SK-N-MC (cell line): ENCODE data around the gene LGR5.

Source experiments
- DNase-seq: peaks from one replicate; pipeline ENCODE4 v3.0.0-alpha.2; 2011; ENCODE audit warnings: low read depth, low spot score
- H3K27ac ChIP-seq: fragments of 200-600 bp; sonication (generic); 2 replicates; pipeline ENCODE4 v1.5.1; 2016; ENCODE audit warnings: mixed run types
- H3K36me3 ChIP-seq: fragments of 200-600 bp; sonication (generic); 2 replicates; pipeline ENCODE4 v1.6.1; 2017; ENCODE audit warnings: antibody characterized with exemption, low read length, mixed read lengths; ENCODE audit not compliant: insufficient read depth
- H3K4me3 ChIP-seq: fragments of 200-600 bp; sonication (generic); 2 replicates; pipeline ENCODE4 v1.5.1; 2016
- H3K9ac ChIP-seq: fragments of 200-600 bp; sonication (generic); 2 replicates; pipeline ENCODE4 v1.8.0; 2017; ENCODE audit warnings: mixed run types, mixed read lengths; ENCODE audit not compliant: insufficient read length
- H3K9me3 ChIP-seq: fragments of 200-600 bp; sonication (generic); 2 replicates; pipeline ENCODE4 v1.6.1; 2017; ENCODE audit warnings: low read depth, mild to moderate bottlenecking, antibody characterized with exemption, low read length, moderate library complexity, mixed read lengths
- EZH2 ChIP-seq: fragments of 200-600 bp; sonication (generic); IDR thresholded peaks from one replicate; pipeline ENCODE4 v1.6.1; 2017; ENCODE audit warnings: antibody characterized with exemption
- FOXP2 ChIP-seq: optimal IDR thresholded peaks from 2 replicates; pipeline ENCODE3; 2011; ENCODE audit warnings: mild to moderate bottlenecking, moderate library complexity; ENCODE audit not compliant: insufficient read depth; ENCODE audit errors: extremely low read length, control extremely low read depth
- POLR2AphosphoS5 ChIP-seq: IDR thresholded peaks from 2 replicates; pipeline ENCODE4 v1.6.1; 2012; ENCODE audit warnings: mild to moderate bottlenecking, low read depth, low read length, borderline replicate concordance

Gene LGR5

GRCh38 chr12:71410844-71411243 lies 28.8 kb upstream of the LGR5 start:
- Histone ChIP-seq H3K9me3 (peaks cover 4% of the 10 kb centered on the region; the same call in 1 of the 2 replicates), H3K36me3 (no peaks in the 10 kb centered on the region), H3K27ac (no peak overlapping the region), H3K4me3 (no peak overlapping the region), H3K9ac (no peak overlapping the region)
- no peak for TF ChIP-seq POLR2AphosphoS5
- no peak for TF ChIP-seq EZH2
- TF ChIP-seq FOXP2: no peak
- DNase-seq: no peak

GRCh38 chr12:71411635-71412034 lies 28.0 kb upstream of the LGR5 start:
- TF ChIP-seq POLR2AphosphoS5: no peak
- TF ChIP-seq FOXP2: no peak
- TF ChIP-seq EZH2: no peak
- H3K9ac ChIP-seq: no peak overlapping the region
- H3K4me3 ChIP-seq: no peak overlapping the region
- H3K36me3 ChIP-seq: no peaks in the 10 kb centered on the region
- H3K9me3 ChIP-seq: peaks cover 4% of the 10 kb centered on the region; the same call in 1 of the 2 replicates
- H3K27ac ChIP-seq: no peak overlapping the region
- DNase-seq: no peak

- DNase-seq: no peak
- Histone ChIP-seq H3K9me3 (peaks cover 4% of the 10 kb centered on the region; the same call in 1 of the 2 replicates), H3K9ac (no peak overlapping the region), H3K36me3 (no peaks in the 10 kb centered on the region), H3K4me3 (no peak overlapping the region), H3K27ac (no peak overlapping the region)
- TF ChIP-seq EZH2 (no peak), FOXP2 (no peak), POLR2AphosphoS5 (no peak)
Measured at GRCh38 chr12:71415336-71416231, 24.0 kb upstream of the LGR5 start.

- H3K4me3 ChIP-seq: no peak overlapping the region
- no peak for TF ChIP-seq EZH2
- no peak for TF ChIP-seq FOXP2
- TF ChIP-seq POLR2AphosphoS5: no peak
- no peak overlapping the region for H3K27ac ChIP-seq
- H3K36me3 ChIP-seq: no peaks in the 10 kb centered on the region
- no peaks in the 10 kb centered on the region; the same call in 1 of the 2 replicates for H3K9me3 ChIP-seq
- no peak for DNase-seq
- no peak overlapping the region for H3K9ac ChIP-seq
Measured at GRCh38 chr12:71417181-71417580, 22.4 kb upstream of the LGR5 start.

- no peak overlapping the region for H3K4me3 ChIP-seq
- no peaks in the 10 kb centered on the region for H3K36me3 ChIP-seq
- TF ChIP-seq FOXP2 (no peak), EZH2 (no peak), POLR2AphosphoS5 (no peak)
- no peak overlapping the region for H3K27ac ChIP-seq
- no peak for DNase-seq
- H3K9ac ChIP-seq: no peak overlapping the region
- no peaks in the 10 kb centered on the region for H3K9me3 ChIP-seq
Measured at GRCh38 chr12:71420775-71421406, 18.7 kb upstream of the LGR5 start.

- Histone ChIP-seq H3K9me3 (no peaks in the 10 kb centered on the region), H3K9ac (no peak overlapping the region), H3K36me3 (no peaks in the 10 kb centered on the region), H3K27ac (no peak overlapping the region), H3K4me3 (no peak overlapping the region)
- no peak for DNase-seq
- no peak for TF ChIP-seq EZH2
- no peak for TF ChIP-seq FOXP2
- TF ChIP-seq POLR2AphosphoS5: no peak
Measured at GRCh38 chr12:71425568-71426299, 13.9 kb upstream of the LGR5 start.

- Histone ChIP-seq H3K9ac (no peak overlapping the region), H3K4me3 (no peak overlapping the region), H3K36me3 (no peaks in the 10 kb centered on the region), H3K9me3 (no peaks in the 10 kb centered on the region), H3K27ac (no peak overlapping the region)
- DNase-seq: no peak
- no peak for TF ChIP-seq POLR2AphosphoS5
- TF ChIP-seq FOXP2: no peak
- TF ChIP-seq EZH2: no peak
Measured at GRCh38 chr12:71426300-71427047, 13.1 kb upstream of the LGR5 start.
